Activated T-cell treated with anti-CD3 and anti-CD28 coated beads, Interleukin-2, amount 50 U/mL, for 24 hours (primary cell): Measurements from ENCODE around the gene GAL3ST3.
A peak's percentile ranks its signal among the peaks of the same experiment; 100 is the strongest.
"Not testable (repeated sequence)": the region's sequence is repeated elsewhere in the genome, so short reads cannot be mapped to it uniquely, and the experiment has no call there.

ENCODE experiments used
- DNase-seq: peaks from one replicate; pipeline ENCODE4 v3.0.0-alpha.2; 2020
- H3K27ac Mint-ChIP-seq: 2 replicates; pipeline ENCODE4 v1.8.0; 2020; ENCODE audit warnings: mild to moderate bottlenecking, mixed read lengths
- H3K27me3 Mint-ChIP-seq: 2 replicates; pipeline ENCODE4 v1.8.0; 2020; ENCODE audit warnings: mixed read lengths
- H3K36me3 Mint-ChIP-seq: 2 replicates; pipeline ENCODE4 v1.8.0; 2020; ENCODE audit warnings: low read depth, mixed read lengths
- H3K4me1 Mint-ChIP-seq: 2 replicates; pipeline ENCODE4 v1.8.0; 2020; ENCODE audit warnings: low read depth, mixed read lengths
- H3K4me3 Mint-ChIP-seq: 2 replicates; pipeline ENCODE4 v1.8.0; 2020; ENCODE audit warnings: mild to moderate bottlenecking, moderate library complexity, mixed read lengths
- H3K9me3 Mint-ChIP-seq: 2 replicates; pipeline ENCODE4 v1.8.0; 2020; ENCODE audit warnings: mixed read lengths

The GAL3ST3 gene

GRCh38 chr11:66042996-66043906 is 5.7 kb downstream of the GAL3ST3 start:
- DNase-seq = no peak
- Mint-ChIP-seq H3K4me3 (no peak overlapping the region), H3K4me1 (peaks cover 17% of the 10 kb centered on the region), H3K36me3 (no peaks in the 10 kb centered on the region), H3K27me3 (peaks cover 4% of the 10 kb centered on the region), H3K27ac (no peak overlapping the region), H3K9me3 (no peaks in the 10 kb centered on the region)

GRCh38 chr11:66042227-66042995 is 6.5 kb downstream of the GAL3ST3 start:
- H3K4me3 Mint-ChIP-seq = no peak overlapping the region
- no peaks in the 10 kb centered on the region for H3K36me3 Mint-ChIP-seq
- H3K27ac Mint-ChIP-seq = no peak overlapping the region
- peaks cover 17% of the 10 kb centered on the region for H3K4me1 Mint-ChIP-seq
- no peaks in the 10 kb centered on the region for H3K9me3 Mint-ChIP-seq
- peaks cover under 1% of the 10 kb centered on the region for H3K27me3 Mint-ChIP-seq
- DNase-seq = no peak

GRCh38 chr11:66039765-66040164 is 9.2 kb downstream of the GAL3ST3 start:
- Mint-ChIP-seq H3K36me3 (no peaks in the 10 kb centered on the region), H3K27me3 (peaks cover 5% of the 10 kb centered on the region), H3K9me3 (no peaks in the 10 kb centered on the region), H3K4me3 (no peak overlapping the region), H3K27ac (no peak overlapping the region), H3K4me1 (peaks cover 5% of the 10 kb centered on the region)
- DNase-seq = no peak

GRCh38 chr11:66037327-66037726 is 11.6 kb downstream of the GAL3ST3 start:
- no peaks in the 10 kb centered on the region for H3K36me3 Mint-ChIP-seq
- no peak overlapping the region for H3K27ac Mint-ChIP-seq
- H3K27me3 Mint-ChIP-seq = peaks cover 7% of the 10 kb centered on the region
- DNase-seq = no peak
- no peaks in the 10 kb centered on the region for H3K4me1 Mint-ChIP-seq
- no peaks in the 10 kb centered on the region for H3K9me3 Mint-ChIP-seq
- H3K4me3 Mint-ChIP-seq = no peak overlapping the region

- Mint-ChIP-seq H3K4me1 (no peaks in the 10 kb centered on the region), H3K4me3 (no peak overlapping the region), H3K27ac (no peak overlapping the region), H3K9me3 (no peaks in the 10 kb centered on the region), H3K36me3 (no peaks in the 10 kb centered on the region), H3K27me3 (peaks cover 9% of the 10 kb centered on the region)
- no peak for DNase-seq
Measured at GRCh38 chr11:66036334-66036710, 12.6 kb downstream of the GAL3ST3 start.

- Mint-ChIP-seq H3K36me3 (no peaks in the 10 kb centered on the region), H3K27ac (no peak overlapping the region), H3K9me3 (no peaks in the 10 kb centered on the region), H3K27me3 (peaks cover 10% of the 10 kb centered on the region), H3K4me1 (no peaks in the 10 kb centered on the region), H3K4me3 (no peak overlapping the region)
- DNase-seq = no peak
Measured at GRCh38 chr11:66035653-66036333, 13.2 kb downstream of the GAL3ST3 start.

- H3K4me1 Mint-ChIP-seq = no peaks in the 10 kb centered on the region
- no peak for DNase-seq
- no peaks in the 10 kb centered on the region for H3K36me3 Mint-ChIP-seq
- H3K27ac Mint-ChIP-seq = no peak overlapping the region
- H3K27me3 Mint-ChIP-seq = peaks cover 10% of the 10 kb centered on the region
- H3K9me3 Mint-ChIP-seq = no peaks in the 10 kb centered on the region
- H3K4me3 Mint-ChIP-seq = no peak overlapping the region
Measured at GRCh38 chr11:66032957-66033735, 15.8 kb downstream of the GAL3ST3 start.

- Mint-ChIP-seq H3K27ac (no peak within 1 kb of the TSS), H3K27me3 (peaks cover 5% of the 10 kb centered on the region), H3K4me1 (peaks cover 13% of the 10 kb centered on the region), H3K36me3 (no peaks in the 10 kb centered on the region), H3K4me3 (no peak within 1 kb of the TSS), H3K9me3 (no peaks in the 10 kb centered on the region)
- DNase-seq = no peak
Measured at GRCh38 chr11:66026017-66026529, 22.9 kb downstream of the GAL3ST3 start, which contains the start of gene CATSPER1. TSS of gene CATSPER1 (minus strand) at chr11:66026479. CDS start at chr11:66026379, 100 bp downstream.

GRCh38 chr11:66023186-66023440 is 25.8 kb downstream of the GAL3ST3 start:
- H3K4me1 Mint-ChIP-seq = peaks cover 16% of the 10 kb centered on the region
- not testable (repeated sequence) for H3K27me3 Mint-ChIP-seq, H3K27ac Mint-ChIP-seq, DNase-seq, H3K4me3 Mint-ChIP-seq, H3K36me3 Mint-ChIP-seq, H3K9me3 Mint-ChIP-seq

GRCh38 chr11:66022401-66023185 is 26.4 kb downstream of the GAL3ST3 start:
- H3K9me3 Mint-ChIP-seq = no peaks in the 10 kb centered on the region
- no peak overlapping the region for H3K27ac Mint-ChIP-seq
- H3K27me3 Mint-ChIP-seq = peaks cover 5% of the 10 kb centered on the region
- peaks cover 18% of the 10 kb centered on the region for H3K4me1 Mint-ChIP-seq
- no peaks in the 10 kb centered on the region for H3K36me3 Mint-ChIP-seq
- DNase-seq = peak; percentile 91
- peak overlapping the region; percentile 44 for H3K4me3 Mint-ChIP-seq

GRCh38 chr11:66020618-66021357 is 28.2 kb downstream of the GAL3ST3 start:
- no peak overlapping the region for H3K4me3 Mint-ChIP-seq
- DNase-seq = no peak
- H3K27ac Mint-ChIP-seq = peak overlapping the region; percentile 26

GRCh38 chr11:66020212-66020611 is 28.7 kb downstream of the GAL3ST3 start:
- peaks cover 23% of the 10 kb centered on the region for H3K4me1 Mint-ChIP-seq
- H3K27ac Mint-ChIP-seq = no peak overlapping the region
- H3K4me3 Mint-ChIP-seq = no peak overlapping the region

More at GRCh38 chr11:66020618-66021357, 28.2 kb downstream of the GAL3ST3 start:
- Mint-ChIP-seq H3K36me3 (no peaks in the 10 kb centered on the region), H3K27me3 (peaks cover 5% of the 10 kb centered on the region), H3K4me1 (peaks cover 23% of the 10 kb centered on the region), H3K9me3 (no peaks in the 10 kb centered on the region)

GRCh38 chr11:66017321-66017720 is 31.6 kb downstream of the GAL3ST3 start:
- Mint-ChIP-seq H3K9me3 (no peaks in the 10 kb centered on the region), H3K27ac (no peak overlapping the region), H3K4me3 (no peak overlapping the region), H3K36me3 (no peaks in the 10 kb centered on the region), H3K27me3 (peaks cover 14% of the 10 kb centered on the region), H3K4me1 (peaks cover 20% of the 10 kb centered on the region)
- DNase-seq = no peak

More at GRCh38 chr11:66020212-66020611, 28.7 kb downstream of the GAL3ST3 start:
- Mint-ChIP-seq H3K9me3 (no peaks in the 10 kb centered on the region), H3K36me3 (no peaks in the 10 kb centered on the region), H3K27me3 (peaks cover 5% of the 10 kb centered on the region)
- DNase-seq = no peak
